GM21526 (cell line): ENCODE measurements around the gene EPB41L3.

Experiments
- ATAC-seq: cut with Tn5 transposase; IDR thresholded peaks from one replicate; pipeline ENCODE4 v1.9.1; 2021; ENCODE audit warnings: moderate library complexity; ENCODE audit not compliant: unreplicated experiment, low FRiP score

Gene EPB41L3

DNA sequence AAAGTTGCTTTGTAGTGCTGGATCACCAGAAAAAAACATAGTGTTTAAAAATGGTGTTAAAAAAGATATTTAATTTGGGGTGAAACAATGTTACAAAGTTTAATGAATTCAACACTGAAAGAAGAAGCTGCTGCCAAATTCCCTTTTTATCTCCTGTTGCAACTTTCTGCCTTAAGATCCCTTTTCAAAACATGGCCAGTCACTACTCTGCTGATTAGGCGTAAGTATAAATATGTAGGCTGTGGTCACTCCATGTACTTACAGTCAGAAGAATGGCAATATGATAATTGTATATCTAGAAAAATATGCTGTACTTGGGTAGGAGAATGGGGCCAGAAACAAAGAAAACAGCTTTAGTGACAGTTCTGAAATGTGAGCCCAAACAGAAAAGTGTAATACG lies 124.8 kb downstream of the EPB41L3 start:
- ATAC-seq: no peak

DNA sequence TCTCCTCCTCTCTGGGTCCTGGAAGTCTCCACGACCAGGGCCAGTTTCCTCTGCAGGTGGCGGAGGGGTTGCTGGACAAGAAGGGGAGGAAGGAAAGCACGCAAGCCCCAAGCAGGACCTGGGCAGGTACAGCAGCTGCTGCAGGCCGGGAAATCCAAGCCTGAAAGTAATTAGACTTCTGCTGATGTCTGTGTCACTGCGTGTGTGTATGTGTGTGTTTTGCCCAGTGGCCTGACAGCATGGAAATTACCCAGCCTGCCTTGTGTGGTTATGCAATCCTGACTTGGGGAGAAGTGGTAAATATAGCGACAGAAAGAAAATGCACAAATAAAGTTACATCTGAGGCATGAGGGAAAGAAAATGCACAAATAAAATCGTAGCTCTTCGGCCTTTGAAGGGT lies 126.5 kb downstream of the EPB41L3 start:
- no peak for ATAC-seq

DNA sequence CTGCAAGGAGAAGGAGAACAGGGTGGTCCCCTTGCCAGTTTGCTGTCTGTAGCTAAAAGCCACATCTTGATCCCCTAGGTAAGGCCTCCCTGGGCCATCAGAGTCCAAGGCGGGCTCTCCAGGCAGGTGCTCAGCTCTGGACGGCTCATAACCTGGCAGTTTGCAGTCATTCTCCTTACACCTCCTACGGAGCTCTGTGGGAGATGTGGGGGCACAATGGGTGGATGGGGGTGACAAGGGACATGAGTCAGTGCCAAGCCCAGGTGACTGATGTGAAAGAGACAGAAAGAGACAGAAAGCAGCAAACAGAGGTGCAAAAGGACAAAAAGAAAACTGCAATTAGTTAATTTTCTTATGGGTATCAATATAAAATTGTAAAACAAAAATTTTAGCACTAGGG lies 127.7 kb downstream of the EPB41L3 start:
- ATAC-seq: no peak

DNA sequence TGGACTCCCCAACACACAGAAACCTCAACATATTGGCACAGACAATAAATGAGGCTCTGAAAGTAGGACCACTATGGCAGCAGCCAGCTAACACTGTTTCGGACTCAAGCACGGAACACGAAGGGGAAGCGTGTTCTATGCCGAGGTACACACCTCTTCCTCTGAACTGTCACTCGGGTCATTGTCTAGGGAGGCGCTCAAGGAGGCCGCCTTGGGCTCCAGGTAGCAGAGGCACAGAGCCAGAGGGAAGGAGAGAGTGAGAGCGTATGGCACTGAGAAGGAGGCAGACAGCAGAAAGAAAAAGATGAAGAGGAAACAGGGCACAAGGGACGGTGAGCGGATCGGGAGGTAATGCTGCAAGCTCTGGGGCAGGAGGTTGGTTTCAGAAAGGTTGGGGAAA lies 128.1 kb downstream of the EPB41L3 start:
- ATAC-seq: no peak

DNA sequence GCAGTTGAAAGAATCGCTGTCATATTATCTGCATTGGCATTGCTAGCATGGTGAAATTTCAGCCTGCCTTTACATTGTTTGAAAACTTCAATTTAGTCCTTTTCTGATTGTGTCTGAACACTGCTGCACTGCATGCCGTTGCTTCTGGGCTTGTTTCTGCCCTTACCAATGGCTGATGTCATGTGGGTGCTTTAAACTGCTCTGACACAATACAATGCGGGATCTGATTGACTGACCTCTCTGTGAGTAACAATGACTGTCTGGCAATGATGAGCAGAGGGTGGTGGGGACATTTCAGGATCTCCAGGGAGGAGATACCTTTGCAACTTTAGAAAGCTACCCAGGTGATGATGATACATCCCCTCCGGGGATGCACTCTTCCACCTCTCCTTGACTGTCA lies 128.8 kb downstream of the EPB41L3 start:
- no peak for ATAC-seq

DNA sequence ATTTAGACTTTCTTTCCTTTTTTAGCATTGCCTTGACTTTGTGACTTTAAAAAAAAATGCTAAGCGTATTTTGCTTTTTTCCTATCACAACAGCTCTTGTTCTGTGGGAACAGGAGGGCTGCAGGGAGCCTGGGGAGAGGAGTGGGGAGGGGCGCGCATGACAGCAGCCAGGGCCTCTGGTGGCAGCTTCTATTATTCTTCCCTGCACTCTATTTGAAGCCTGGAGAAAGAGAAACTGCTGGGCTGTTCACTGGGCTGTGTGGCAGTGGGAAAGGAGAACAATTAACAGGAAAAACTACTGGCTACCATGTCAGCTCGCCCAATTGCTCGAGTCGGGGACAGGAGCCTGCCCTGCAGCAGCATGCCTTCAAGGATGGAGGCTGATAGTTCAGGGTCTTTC lies 129.3 kb downstream of the EPB41L3 start:
- ATAC-seq: no peak

DNA sequence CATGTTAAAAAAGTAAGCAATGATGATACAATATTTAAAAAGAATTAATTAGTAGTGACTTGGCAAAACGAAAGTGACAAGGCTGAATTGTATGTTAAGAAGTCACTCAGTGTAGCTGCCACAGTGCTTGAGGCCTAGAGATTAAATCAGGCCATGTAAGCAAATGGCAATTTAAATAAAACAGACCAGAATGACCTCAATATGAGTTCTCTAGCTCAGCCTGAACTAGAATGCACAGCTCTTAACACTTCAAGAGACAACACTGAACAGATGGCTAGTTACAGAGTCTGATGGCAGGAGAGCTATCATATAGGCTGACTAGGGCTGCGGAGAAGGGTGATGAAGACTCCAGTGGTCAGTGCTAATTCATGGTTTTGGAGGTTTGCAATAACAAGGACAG lies 130.3 kb downstream of the EPB41L3 start:
- no peak for ATAC-seq

DNA sequence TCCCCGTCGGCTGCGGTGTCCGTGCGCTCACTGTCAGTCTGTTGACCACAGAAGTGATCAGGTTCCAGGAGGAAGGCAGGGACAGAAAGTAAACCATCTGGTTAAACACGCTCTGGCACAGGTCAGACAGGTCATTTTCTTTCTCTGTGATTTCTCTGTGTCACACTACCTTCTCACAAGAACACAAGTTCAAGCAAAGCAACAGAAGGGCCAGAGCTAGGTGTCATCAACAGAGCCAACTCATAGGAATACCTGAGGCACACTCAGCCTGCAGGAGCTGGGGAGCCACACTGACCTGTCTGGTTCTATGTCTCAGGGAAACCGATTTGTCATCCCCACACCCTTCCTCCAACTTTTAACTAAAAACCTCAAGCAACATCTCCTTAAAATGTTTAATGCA lies 133.2 kb downstream of the EPB41L3 start:
- no peak for ATAC-seq

DNA sequence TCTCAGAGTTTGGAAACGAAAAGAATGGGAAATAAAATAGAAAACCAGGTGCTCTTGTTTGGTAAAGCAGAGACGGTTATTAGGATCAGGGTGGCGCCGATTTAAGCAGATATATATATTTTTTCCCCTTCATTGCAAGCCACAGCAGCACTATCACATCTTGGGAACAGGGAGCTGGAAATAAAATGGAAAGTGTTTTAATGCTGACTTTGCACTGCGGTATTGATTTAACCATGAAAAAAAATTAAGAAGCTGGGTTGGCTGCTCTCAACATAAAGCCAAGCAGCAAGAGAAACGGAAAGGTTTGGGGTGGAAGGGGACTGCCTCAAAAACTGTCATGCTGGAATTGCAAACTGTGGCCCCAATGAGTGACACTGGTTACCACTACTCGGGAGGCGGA lies 145.5 kb downstream of the EPB41L3 start:
- ATAC-seq: no peak

DNA sequence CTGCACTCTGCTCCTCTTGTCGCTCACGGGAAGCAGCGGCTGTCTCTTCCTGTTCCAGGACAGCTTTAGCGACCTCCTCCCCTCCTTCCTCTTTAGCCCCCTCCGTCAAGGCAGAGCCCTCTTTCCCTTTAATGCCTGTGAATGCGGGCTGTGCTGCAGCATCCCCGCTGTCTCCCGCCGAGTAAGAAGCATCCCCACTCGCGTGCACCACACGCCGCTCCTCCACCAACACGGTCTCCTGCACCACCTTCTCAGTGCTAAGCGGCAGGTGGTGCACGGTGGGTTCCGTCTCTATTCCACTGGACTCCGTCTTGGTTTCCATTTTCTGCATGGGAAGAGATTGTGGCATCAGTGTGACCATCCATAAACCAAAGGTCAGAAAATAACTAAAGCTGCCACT lies 146.7 kb downstream of the EPB41L3 start:
- no peak for ATAC-seq

DNA sequence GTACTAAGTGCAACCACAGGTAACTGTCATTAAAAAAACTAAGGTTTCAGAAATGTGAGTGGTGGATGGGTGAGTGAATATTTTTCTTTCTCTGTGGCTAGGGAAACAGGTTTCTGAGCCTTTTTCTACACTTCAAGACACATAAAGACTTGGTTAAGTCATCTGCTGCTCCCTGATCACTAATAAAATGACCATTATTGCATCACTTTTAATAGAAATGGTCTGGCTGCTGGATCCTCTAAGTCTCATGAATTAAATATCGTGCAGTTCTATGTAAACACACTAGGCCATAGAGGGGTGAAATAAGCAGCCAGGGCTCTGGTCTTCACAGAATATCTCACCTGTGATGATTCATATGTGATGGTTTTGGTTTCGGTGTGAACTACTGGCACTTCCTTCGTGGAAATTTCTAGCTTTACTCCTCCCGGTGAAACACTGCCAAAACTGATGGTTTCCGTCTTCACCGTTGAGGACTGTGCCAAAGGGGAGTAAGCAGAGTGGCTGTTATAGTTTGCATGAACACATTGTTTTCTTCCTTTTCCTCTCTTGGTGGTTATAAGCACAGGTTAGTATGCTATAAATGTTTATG lies 147.8 kb downstream of the EPB41L3 start:
- no peak for ATAC-seq

DNA sequence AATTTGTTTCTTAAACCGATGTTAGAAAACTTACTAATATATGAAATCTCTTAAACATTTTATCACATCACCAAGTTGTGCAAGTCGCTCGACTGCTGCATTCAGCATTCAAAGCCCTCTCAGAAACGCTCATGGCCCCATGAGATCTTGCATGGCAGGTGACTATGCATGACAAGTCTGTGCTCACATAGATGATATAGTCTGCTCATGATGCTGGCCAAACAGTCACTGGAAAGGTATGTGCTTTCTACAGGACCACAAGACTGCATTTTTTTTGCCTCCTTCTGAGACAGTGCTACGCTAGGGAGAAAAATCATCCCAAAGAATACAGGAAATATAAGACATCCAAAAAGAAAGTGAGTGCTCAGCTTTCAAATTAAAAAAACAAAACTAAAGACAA lies 150.0 kb downstream of the EPB41L3 start:
- ATAC-seq: no peak

DNA sequence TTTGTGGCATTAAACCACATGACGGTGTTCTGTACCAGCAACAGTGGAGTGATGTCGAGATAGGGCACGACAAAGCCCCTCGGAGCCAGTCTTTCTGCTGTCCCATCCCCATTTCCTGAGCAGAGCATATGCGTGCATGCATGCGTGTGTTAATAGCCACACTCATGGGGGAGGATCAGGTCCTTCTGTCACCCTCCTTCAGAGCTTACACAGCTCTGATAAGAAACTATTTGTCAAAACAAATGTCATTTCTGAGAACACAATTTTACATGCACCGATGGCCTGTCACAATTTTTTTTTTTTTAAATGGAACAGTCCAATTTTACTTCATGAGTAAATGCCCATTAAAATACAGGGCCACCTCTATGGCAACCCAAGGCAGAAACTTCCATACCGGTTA lies 152.4 kb downstream of the EPB41L3 start:
- no peak for ATAC-seq

DNA sequence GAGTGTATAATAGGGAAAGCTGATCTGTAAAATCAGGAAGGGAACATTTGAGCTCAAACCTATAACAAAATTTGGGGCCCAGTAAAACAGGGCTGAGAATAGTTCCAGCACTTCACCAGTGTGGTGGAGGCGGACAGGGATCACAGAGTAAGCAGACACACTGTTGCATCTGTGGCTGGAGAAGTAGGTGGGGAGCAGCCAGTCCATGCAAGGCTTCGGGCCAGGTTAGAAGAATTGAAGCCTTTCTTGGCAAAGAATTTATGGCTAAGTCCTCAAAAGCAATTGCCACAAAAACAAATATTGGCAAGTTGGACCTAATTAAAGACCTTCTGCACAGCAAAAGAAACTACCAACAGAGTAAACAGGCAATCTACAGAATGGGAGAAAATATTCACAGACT lies 154.4 kb downstream of the EPB41L3 start:
- ATAC-seq: no peak

DNA sequence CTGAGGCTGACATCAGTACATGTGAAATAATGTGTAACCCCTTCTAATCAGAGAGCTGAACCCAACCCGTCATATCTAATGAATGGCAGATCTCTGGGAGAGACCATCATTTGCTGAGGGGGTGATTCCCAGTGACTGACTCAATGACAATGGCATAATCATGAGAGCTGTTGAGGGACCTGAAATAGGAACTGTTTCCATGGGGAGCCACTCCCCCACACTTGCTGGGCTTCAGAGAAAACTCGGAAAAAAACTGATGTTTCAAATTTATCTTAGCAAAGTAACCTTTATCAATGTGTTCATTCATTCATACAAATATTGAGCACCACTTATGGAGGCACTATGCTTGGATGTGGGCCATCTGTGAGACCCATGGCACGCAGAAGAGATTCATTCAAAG lies 154.9 kb downstream of the EPB41L3 start:
- ATAC-seq: no peak

DNA sequence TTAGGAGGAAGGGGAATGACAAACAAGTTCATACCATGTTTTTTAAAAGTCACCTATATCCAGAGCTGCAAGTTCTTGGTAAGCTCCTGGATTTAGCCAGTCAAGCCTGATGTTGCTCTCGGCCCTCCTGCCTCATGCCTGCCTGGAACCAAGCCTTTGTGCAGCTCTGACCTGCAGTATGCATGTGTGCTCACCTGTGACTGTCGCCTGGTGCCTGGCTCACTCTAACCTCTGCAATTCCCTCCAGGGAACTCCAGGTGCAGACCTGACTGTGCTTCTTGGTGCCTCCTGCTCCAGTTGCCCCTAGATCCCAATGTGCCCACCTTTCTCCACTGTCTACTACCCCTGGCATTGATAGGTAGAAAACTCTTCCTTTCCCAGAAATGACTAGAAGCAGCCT lies 163.2 kb downstream of the EPB41L3 start:
- no peak for ATAC-seq

DNA sequence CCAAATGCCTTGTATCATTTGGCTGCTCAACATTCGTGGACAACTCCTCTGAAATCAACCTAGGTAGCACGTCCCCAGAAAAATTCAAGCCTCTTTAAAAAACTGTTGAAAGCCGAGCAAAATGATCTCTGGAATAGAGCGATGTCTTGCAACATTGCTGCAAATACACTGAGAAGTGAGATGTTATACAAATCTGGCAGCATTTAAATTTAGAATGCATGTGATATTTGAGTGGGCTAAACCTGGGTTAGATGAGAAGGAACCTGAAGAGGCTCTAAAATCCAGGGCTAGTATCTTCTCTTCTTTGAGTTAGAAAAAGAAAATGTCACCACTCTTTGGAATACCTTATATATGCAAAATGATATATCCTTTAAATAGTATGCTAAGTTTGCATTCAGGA lies 166.8 kb downstream of the EPB41L3 start:
- ATAC-seq: no peak

DNA sequence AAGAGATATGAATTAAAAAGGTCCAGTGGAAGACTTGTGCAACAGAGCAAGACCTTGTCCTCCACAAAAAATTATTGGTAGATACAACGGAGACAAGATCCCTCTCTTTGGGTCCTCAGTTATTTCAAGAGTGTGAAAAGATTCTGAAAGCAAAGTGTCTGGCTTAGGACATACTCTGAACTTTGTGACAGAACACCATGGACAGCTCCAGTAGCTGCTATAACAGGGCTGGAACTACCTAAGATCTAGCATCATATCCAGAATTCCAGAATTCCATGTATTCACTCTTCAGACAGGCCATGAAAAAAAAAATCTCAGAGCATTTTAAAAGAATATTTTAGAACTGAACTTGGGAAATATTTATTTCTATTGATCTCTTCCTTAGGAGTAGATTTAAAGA lies 173.5 kb downstream of the EPB41L3 start:
- ATAC-seq: no peak

DNA sequence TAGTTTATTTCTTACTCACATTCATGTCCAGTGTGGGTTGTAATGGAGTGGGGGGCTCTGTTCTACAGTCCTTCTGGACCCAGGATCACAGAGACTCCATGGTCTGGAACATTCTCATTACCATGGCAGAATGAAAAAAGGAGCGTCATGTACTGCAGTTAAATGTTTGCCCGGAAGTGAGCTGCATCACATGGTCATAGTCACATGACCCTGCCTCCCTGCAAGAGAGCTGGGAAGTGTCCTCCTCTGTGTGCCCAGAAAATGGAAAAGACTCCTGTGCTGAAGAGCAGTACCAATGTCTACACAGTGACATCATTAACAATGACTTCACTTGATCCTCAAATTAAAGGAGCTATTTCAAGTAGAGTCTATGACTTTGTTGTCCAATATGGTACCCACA lies 174.3 kb downstream of the EPB41L3 start:
- ATAC-seq: no peak

DNA sequence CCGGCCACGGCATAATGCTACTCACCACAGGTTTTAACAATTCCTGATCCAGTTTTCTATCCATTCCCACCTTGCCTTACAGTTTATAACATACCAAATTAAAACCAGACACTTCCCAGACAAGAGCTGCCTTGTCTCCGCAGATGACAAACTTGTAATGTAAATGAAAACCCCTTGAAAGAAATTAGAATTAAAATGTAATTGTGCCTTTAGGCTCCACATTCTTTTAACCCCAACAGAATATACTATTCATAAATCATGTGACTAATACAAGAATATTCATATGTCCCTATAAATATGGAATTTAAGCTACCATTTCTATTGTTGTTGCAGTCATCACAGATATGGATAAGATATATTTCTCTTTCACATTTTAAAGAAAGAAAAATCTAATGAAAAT lies 178.4 kb downstream of the EPB41L3 start:
- ATAC-seq: no peak

DNA sequence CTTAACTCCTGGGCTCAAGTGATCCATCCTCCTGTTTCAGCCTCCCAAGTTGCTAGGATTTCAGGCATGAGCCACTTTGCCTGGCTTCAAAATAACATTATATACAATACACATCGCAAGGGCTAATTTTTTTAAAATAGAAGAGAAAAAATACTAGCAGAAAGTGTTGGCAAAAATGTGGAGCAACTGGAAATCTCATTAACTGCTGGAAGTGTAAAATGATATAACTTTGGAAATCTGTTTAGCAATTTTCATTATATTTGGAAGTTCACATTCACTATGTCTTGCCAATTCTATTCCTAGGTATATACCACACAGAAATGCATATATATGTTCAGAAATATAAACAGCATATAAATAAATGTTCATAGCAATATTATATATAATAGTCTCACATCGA lies 193.2 kb downstream of the EPB41L3 start:
- ATAC-seq: no peak
